HUES48 (cell line): ENCODE data around the gene CDK5RAP2.

Experiments used
- H3K27ac ChIP-seq: one replicate; pipeline ENCODE4 v1.7.0; 2013; ENCODE audit warnings: low read depth, low read length, inconsistent platforms
- H3K27me3 ChIP-seq: 2 replicates; pipeline ENCODE4 v1.6.1; 2013; ENCODE audit warnings: mild to moderate bottlenecking, low read length; ENCODE audit not compliant: control insufficient read depth, insufficient read depth
- H3K36me3 ChIP-seq: 2 replicates; pipeline ENCODE4 v1.6.1; 2013; ENCODE audit warnings: low read length; ENCODE audit not compliant: control insufficient read depth, insufficient read depth
- H3K4me1 ChIP-seq: 2 replicates; pipeline ENCODE4 v1.6.1; 2013; ENCODE audit warnings: mild to moderate bottlenecking, low read length; ENCODE audit not compliant: control insufficient read depth, insufficient read depth
- H3K4me3 ChIP-seq: 2 replicates; pipeline ENCODE4 v1.5.1; 2013; ENCODE audit warnings: mild to moderate bottlenecking, low read depth, low read length
- H3K9ac ChIP-seq: 2 replicates; pipeline ENCODE4 v1.6.1; 2013; ENCODE audit warnings: mild to moderate bottlenecking, low read depth, low read length, moderate library complexity
- H3K9me3 ChIP-seq: 2 replicates; pipeline ENCODE4 v1.6.1; 2013; ENCODE audit warnings: low read length; ENCODE audit not compliant: control insufficient read depth, insufficient read depth

CDK5RAP2 gene

DNA sequence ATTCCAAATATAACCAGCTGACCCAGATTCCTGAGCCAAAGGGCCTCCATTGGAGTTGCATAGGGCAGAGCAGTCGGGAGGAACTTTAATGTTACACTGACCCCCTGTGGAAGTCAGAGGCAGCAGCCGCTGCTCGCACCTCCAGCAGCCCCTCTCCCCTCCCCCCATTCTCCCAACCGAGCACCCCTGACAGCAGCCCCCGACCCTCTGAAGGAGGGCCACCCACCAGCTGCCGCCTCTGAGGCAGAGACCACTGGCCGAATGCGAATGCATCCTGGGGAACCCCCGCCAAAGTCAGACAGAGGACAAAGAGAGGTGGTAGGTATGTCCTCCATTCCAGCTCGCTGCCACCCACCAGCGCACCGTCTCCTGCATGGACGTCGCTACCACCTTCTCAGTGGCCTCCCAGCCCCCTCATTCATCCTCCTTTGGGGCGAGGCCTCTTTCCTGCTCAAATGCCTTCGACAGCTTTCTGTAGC is 231.0 kb downstream of the CDK5RAP2 start:
- Histone ChIP-seq H3K9ac (no peak overlapping the region), H3K9me3 (no peaks in the 10 kb centered on the region), H3K4me1 (no peaks in the 10 kb centered on the region), H3K36me3 (no peaks in the 10 kb centered on the region), H3K27me3 (no peaks in the 10 kb centered on the region), H3K4me3 (no peak overlapping the region), H3K27ac (no peak overlapping the region)

DNA sequence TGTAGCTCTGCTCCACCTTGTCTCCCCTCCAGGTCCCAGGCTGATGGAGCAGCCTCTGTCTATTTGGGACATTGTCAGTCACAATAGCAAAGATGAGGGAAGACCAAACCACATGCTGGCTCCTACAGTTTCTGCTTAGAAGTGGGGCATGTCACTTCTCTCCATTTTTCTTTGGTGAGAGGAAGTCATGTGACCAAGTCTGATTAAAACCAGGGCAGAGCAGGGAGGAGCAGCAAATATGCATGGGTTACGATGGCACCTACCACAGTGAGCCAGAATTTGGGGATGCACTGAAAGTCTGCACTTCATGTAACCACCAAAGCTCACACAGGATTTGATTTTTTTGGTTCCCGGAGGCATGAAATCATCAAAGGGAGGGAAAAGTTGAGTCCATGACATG is 234.6 kb downstream of the CDK5RAP2 start:
- Histone ChIP-seq H3K4me3 (no peak overlapping the region), H3K9ac (no peak overlapping the region), H3K9me3 (no peaks in the 10 kb centered on the region), H3K36me3 (no peaks in the 10 kb centered on the region), H3K27ac (no peak overlapping the region), H3K27me3 (no peaks in the 10 kb centered on the region), H3K4me1 (no peaks in the 10 kb centered on the region)

DNA sequence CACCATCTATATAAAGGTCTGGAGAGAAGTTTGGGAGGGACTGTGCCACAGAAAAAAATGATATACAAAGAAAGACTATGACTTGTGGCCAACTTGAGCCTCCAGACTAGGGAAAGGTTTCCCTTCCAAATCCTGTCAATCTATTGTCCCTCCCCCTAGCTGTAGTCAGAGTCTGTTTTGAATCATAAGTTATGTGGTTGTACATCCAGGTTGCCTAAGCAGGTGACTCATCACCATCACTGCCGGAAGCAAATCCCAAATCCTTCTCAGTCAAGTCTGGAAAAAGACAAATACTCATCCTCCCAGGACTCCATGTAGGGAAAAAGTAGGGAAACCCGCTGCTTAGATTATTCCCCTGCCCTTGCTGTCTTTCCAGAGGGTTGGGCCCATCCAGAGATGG is 235.7 kb downstream of the CDK5RAP2 start:
- Histone ChIP-seq H3K27ac (no peak overlapping the region), H3K27me3 (no peaks in the 10 kb centered on the region), H3K36me3 (no peaks in the 10 kb centered on the region), H3K4me3 (no peak overlapping the region), H3K9me3 (no peaks in the 10 kb centered on the region), H3K9ac (no peak overlapping the region), H3K4me1 (no peaks in the 10 kb centered on the region)

DNA sequence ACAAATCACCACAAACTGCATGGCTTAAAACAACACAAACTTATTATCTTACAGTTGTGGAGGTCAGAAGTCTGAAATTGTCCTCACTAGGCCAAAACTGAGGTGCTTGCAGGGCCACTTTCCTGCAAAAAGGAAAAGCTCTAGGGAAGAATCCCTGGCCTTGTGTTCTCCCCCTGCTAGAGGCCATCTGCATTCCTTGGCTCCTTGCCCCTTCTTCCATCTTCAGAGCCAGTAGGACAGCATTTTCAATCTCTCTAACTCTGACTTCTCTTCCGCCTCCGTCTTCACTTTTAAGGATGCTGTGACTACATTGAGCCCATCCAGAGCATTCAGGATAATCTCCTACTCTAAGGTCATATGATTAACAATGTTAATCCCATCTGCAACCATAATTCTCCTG is 236.6 kb downstream of the CDK5RAP2 start:
- Histone ChIP-seq H3K27me3 (no peaks in the 10 kb centered on the region), H3K36me3 (no peaks in the 10 kb centered on the region), H3K9me3 (no peaks in the 10 kb centered on the region), H3K4me3 (no peak overlapping the region), H3K27ac (no peak overlapping the region), H3K9ac (no peak overlapping the region), H3K4me1 (no peaks in the 10 kb centered on the region)
